Fibroblast of skin of abdomen (primary cell): ENCODE results near the gene KRT17.
A peak's percentile ranks its signal among the peaks of the same experiment; 100 is the strongest.
"Not testable (repeated sequence)": the region's sequence is repeated elsewhere in the genome, so short reads cannot be mapped to it uniquely, and the experiment has no call there.

Experiments
- DNase-seq: peaks from one replicate; pipeline ENCODE4 v3.0.0-alpha.2; 2013

Gene KRT17

DNA sequence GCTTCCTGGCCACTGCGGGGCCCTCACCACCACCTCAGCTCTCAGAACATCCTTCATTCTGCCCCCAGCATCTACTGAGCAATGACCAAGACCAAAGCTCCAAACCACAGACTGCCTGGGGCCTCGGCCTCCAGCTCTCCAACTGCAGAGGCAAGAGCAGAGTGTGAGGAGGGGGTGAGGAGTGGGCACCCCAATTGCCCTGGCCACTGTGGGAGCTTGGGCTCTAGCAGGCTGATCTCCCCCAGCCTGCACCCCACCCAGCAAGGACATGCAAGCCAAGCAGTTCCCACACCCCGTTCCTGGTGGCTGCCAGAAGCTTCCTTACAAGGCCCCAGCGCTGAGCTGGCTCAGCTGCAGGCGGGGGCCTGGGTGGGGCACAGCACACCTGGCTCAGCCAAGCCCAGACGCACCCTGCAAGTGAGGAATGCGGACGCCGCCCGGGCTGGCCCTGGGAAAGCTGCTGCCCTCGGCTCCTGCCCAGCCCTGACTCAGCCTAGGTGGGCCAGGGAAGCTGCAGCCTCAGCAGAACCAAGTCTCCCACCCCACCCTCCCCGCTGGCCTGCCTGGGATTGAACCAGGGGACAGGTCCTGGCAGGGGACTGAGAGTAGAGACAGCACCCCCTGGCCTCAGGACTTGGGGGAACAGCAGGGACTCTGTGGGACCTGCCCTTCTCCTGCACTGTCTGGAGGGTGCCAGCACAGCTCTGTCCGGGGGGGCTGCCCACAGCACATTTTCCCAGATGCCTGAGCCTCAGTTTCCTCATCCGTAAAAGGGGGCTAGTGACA, 29.7 kb upstream of the KRT17 start:
- no peak for DNase-seq

DNA sequence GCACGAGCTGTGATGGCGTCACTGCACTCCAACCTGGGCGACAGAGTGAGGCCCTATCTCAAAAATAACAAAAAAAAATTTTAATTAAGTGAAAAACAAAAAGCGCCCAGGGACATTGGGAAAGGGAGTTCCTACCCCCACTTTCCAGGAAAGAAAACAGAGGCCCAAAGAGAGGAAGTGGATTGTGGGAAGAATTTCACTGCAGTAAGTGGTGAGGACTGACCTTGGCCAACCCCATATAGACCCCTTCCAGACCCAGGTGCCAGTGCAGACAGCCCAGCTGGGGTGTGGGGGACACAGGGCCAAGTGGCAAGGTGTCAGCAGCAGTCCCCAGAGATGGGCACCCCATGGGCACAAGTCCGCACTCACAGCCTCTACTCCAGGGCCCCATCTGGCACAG, 29.0 kb upstream of the KRT17 start:
- no peak for DNase-seq

DNA sequence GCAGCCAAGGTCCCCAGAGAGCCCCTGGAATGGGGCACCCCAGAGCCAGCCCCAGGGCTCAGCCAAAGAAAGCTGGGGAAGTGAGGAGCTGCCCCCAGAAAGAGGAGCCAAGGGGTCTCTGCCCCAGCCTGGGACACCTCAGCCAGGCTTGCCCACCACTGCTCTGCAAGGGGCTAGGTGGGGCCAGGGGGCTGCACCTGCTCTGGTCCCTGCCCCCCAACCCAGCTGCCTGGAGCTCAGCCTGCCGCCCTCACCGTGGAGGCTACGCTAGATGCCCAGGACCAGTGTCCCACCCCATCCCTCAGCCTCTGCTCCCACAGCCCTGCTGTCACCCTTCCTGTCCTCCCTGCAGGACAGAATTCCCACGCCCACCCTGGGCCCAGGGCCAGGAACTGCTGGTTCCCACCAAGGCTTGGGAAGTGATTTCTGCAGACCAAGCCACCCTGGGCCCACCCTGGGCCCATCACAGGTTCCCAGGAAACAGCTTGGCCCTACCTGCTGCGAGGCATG, 28.1 kb upstream of the KRT17 start:
- DNase-seq, result no peak

DNA sequence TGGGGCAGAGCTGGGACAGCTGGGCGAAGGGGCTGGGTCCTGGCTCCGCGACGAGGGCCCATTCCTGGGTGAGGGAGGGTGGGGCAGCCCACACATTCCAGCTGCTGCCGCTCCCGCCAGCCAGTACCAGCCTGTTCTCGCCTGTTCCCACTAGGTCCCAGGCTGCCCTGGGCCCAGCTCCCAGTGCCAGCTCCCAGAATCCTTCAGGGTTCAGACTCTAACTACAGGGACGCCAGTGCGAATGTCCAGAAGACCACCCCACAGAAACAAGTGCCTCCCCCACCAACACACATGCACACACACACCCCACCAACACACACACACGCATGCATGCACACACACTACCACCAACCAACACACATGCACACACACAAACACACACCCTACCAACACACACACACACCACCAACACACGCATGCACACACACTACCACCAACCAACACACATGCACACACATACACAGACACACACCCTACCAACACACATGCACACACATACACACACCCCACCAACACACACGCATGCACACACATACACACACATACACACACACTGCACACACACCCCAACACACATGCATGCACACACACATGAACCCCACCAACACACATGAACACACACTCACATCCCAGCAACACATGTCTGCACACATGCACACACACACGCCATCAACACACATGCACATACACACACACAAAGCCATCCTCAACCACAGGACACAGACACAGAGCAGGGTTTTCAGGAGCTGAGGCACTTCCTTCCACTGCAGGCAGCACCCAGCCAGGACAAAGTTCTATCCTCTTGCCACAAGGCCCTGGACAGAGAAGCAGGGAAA, 27.5 kb upstream of the KRT17 start:
- DNase-seq, result no peak

DNA sequence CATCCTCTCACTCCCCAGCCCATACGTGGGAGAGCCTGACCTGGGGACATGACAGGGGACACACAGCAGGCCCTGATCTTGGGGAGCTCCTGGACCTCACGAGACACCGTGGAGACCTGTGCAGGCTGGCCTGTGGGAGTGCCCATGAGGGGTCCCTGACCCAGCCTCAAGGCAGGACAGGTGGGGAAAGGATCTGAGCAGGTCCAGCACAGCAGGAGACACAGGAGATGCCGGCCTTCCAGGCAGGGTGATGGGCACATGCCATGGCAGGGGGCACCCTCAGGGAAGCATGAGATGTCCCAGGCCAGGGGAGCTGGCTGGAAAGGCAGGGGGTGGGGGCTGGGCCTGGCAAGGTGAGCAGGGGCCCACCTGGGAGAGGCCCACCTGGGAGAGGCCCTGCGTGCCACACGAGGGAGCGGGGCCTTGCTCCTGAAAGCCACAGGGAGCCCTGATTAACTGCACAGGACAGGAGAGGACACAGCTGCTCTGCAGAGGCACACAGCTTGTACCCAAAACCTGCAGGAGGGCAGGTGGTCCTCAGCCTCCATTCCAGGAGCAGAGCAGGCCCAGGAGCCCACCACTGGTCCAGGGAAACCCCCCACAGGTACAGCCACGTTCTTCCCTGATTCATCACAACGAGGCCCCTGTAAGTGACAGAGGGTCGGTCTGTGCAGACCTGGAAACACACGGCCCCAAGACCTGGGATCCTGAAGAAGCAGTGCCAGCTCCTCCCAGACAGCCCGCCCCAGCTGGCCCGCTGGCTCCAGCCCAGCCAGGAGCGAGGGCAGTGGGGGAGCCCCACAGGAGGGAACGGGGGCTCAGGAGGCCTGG, 26.6 kb upstream of the KRT17 start:
- DNase-seq, result no peak

DNA sequence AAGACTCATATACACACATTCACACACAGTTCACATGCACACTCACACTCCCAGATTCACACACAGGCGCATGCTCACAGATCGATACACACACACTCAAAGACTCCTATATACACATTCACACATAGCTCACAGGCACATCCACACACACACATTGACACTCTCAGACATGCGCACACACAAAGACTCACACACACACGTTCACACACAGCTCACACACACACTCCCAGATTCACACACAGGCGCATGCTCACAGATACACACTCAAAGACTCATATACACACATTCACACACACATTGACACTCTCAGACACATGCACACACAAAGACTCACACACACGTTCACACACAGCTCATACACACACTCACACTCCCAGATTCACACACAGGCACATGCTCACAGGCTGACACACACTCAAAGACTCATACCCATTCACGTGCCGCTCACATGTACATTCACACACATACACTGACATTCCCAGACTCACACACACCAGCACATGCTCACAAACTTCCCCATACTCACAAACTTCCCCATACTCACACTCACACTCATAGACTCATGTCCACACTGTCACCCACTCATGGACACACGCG, 25.6 kb upstream of the KRT17 start:
- DNase-seq, result no peak

DNA sequence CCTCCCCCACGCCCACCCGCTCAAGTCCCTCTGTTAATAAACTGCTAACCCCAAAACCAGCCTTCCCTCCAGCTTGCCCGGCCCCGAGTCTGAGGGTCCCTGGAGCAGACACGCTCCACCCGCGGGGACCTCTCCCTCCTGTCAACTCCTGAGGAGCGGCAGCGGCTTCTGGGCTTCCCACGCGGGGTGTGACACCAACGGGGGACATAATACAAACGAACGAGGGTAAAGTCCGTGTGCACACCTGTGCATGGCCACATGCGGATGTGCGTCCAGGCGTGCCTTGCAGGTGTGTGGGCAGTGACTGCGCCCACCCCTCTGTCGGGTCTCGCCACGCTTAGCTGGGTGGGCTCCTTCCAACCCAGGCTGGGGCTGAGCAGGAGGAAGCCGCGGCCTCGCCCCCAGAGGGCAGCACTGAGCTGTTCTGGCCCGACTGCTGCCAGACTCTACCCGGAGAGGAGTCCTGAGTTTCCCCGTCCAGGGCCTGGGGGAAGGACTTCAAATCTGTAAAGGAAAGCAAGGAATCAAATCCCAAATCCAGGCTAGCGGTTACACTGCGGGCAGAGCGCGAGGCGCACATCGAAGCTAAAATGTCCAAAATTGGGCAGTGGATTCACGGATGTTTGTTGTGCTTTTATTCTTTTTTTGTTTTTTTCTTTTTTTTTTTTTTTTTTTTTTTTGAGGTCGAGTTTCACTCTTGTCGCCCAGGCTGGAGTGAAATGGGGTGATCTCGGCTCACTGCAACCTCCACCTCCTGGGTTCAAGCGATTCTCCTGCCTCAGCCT, 24.2 kb upstream of the KRT17 start:
- DNase-seq, result peak; percentile 83

DNA sequence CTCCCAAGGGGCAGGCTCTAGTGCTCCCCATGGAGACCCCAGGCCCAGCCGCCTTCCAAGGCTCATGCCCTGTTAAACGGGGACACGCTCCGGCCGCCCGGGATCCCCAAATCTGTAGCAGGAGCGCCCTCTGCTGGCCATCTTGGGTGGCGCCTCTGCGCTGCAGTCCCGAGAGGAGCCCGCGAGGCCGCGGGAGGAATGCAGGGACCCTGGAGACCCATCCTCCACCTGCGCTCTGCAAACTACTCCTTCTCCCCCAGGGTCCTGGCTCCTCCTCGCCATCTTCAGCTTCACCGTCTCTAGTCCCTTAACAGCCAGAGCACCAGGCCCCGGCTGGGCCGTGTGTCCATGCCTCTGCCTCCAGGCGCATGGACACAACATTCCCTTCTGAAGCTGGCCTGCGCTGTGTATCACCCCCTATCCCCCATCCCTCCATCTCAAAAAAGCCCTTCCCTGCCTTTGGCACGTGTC, 23.6 kb upstream of the KRT17 start:
- peak; percentile 71 for DNase-seq

DNA sequence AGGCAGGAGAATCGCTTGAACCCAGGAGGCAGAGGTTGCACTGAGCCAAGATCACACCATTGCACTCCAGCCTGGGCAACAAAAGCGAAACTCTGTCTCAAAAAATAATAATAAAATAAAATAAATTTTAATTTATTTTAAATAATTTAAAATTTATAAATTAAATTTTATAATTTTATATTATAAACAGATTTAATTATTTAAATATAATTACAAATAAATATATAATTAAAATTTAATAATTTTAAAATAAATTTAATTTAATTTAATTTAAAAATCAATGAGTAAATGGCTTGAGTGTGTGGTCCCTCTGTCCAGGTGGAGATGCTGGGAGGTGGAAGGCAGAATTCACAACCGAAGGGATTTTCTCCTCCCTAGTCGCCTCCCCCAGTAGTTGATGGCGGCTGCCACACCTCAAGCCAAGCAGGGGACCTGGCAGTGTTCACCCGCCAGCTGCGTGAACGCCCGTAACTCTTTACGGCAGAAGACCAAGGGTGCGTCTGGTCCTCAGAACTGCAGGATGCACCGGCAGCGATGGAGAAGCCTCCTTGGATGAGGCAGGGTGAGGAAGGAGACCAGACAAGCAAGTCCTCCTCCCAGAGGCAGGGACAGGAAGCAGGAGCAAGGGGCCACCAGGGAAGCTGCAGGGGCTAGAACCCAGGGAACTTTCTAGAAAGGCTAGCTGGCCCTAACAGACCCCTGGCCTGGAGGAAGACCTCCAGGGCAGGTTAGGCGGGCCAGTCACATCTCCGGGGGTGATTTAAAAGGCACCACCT, 22.9 kb upstream of the KRT17 start:
- DNase-seq, result no peak

DNA sequence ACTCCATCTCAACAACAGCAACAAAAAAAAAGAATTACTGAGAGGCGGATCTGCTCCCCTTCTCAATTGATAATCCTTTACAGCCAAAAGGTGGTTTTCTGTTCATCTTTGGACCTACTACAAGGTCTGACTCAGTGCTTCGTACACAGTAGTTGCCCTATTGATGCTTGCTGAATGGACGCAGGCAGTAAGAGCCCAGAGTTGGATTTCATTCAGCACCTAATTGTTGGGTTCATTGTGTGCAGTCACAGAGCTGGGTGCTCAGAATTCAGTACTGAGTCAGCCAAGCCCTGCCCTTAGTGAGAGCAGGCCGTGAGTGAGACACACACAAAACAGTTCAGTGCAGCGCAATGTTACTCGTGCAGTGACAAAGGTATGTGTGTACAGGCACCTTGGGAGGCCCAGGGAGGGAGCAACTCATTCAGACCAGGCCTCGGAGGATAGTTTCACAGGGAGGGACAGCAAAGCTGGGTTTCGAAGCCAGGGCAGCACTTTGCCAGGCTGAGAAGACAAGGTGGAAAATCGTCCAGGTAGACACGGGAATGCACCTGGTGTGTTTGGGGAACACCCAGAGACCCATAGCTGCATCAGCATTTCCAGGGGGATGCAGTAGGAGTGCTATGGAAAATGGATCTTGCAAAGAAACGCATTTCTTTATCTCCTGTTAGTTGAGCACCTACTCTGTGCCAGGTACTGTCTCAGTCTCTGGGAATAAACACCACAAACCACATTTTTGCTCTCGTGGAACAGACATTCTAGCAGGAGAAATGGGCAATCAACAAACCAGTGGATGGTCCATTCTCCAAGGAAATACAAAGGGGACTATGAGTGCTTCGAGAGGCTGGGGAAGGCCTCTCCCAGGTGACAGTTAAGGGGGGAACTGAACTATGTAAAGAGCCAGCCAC, 18.1 kb upstream of the KRT17 start:
- DNase-seq, result no peak

DNA sequence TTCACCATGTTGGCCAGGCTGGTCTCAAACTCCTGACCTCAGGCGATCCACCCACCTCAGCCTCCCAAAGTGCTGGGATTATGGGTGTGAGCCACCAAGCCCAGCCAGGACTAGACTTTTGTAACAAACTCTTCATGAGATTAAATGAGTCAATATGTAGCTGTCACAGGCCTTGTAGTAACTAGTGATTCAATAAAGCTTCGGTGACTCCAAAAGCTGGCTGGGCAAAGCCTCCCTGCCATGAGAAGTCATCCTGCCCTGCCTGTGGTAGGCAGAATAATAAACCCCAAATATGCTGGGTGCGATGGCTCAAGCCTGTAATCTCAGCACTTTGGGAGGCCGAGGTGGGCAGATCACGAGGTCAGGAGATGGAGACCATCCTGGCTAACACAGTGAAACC, 16.2 kb upstream of the KRT17 start:
- not testable (repeated sequence) for DNase-seq

DNA sequence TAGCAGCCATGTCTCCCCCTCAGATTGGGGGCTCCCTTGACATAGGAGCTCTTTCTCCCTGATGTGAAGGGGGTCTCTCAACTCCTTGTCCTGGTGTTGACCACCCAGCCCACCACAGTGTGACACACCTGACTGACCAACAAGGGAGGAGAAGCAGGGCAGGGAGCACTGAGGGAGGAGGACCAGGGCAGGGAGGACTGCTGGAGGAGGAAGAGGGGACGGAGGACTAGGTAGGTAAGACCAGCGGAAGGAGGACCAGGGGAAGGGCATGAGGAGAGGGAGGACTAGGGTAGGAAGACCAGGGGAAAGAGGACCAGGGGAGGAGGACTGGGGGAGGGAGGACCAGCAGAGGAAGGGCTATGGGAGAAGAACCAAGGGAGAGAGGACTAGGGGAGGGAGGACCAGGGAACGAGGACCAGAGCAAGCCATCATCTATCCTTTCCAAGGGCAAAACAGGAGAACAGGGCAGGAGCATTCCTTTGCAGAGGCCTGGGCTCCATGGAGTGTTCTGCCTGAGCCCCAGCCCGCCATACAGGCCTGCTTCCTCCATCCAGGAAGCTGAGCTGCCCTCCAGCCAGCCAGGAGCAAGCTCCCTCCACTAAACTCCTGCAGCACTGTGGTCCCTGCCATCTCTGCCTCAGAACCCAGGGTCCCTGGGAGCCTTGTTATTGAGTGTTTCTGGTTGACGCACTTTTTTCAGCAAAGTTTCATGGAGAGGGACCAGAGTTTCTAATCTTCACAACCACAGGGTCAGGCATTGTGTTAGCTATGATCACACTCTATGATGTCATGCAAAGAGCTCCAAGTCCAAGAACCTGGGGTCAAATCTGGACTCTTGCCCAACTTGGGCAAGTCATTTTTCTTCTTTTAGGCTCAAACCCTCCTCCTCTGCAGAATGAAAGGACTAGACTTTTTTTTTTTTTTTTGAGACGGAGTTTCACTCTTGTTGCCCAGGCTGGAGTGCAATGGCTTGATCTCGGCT, 15.4 kb upstream of the KRT17 start:
- DNase-seq, result no peak

DNA sequence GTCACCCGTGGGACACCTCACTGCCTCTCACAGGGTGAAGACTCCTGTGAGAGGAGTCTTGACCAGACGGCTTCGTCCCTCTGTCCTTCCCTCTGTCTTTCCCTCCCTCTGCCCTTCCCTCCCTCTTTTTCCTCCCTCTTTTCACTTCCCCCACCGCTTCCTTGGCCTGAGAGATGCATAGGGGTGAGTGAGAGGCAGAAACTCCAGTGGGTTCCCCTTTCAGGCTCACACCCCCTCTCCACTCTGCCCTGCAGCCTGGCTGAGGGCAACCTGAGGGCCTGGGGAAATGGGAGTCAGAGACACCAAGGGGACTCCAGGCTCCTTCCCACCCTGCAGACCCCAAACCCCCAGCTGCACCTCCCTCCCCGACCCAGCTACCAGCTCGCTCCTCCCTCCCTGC, 14.6 kb upstream of the KRT17 start:
- DNase-seq, result no peak

DNA sequence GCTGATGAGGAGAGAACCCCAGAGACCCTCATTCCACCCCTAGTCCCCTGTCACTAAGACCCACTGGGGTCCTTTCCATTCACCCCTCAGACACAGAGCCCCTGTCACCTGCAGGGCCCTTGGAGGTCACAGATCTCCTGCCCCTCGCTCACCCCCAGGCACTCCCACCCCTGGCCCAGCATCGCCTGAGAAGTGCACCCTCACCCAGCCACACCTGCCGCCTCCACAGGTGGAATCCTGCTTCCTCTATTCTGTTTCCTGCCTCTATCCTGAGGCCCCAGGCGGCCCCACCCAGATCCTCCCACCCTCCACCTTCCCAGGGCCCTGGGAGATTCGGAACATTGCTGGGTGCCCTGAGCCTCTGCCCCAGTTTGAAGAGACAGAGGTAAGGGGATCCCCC, 13.8 kb upstream of the KRT17 start:
- no peak for DNase-seq

DNA sequence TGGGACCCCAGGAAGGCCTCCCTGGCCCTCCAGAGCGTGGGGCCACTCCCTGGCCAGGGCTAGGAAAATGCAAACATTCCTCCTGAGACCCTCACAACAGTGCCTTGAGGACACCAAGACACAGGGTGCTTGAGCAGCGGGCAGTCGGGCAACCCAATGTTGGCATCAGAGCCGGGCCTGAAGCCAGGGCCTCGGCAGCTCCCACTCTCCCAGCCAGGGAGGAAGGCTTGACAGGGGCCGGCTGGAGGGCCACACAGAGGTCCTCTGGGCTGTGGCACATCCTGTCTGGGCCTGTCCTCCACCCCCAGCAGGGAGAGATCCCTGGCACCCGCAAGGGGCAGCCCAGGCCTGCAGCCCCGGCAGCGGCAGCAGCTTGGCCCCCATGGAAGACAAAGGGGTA, 12.3 kb upstream of the KRT17 start:
- no peak for DNase-seq

DNA sequence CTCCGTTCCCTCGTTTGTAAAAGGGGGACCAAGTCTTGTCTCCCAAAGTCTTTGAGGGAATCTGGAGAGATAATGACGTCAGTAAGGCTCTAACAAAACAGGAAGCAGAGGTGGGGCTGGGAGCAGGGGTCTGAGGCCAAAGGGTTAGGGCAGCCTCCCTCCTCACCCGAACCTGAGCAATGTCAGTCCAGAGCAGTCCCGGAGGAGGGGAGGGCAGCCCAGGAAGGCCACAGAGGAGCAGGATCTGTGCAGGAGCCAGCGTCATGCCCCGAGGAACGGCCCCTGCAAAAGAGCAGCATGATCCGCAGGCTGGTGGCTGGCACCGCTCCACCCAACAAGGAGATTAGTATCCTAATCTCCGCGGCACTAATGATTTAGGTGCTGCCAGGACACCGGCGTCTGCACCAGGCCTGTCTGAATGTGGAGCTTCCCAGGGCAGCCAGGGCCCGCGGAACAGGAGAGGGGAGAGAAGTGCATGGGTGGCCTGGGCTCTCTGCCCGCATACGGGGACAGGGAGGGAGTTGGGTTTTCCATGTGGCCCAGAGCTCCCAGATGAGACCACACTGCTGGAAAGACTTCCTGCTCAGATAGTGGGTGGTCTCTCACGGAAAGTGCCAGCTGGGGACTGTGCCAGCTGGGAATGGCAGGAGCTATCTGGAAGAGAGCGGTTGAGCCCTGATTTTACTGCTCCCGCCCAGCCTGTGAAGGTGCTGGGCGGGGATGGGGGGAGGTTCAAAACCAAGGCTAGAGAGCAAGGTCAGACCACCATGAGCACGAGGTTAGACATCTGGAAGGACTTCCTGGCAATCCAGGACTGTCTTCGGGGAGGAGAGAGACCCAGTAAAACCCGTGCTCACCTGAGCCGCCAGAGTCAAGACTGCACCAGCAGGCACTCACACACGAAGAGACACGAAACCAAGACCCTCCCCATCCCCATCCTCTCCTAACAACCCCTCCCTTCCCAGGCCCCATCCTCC, 11.0 kb upstream of the KRT17 start:
- DNase-seq, result peak; percentile 28

DNA sequence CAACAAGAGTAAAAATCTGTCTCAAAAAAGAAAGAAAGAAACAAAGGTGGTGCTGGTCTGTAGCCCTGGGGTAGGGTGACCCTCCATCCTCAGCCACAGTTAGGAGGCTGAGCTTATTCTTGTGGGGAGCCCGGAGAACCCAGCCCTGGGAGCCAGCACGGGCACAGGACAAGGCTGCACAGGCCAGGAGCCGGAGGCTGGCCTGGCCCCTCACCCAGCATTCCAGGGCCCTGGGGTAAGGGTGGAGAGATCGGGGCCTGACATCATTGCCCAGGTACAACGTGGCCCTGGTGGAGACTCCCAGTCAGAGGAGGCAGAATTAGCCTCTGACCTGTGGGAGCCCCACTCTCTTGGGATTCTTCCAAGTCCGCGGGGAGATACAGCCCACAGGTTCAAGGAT, 10.3 kb upstream of the KRT17 start:
- no peak for DNase-seq
